ENCODE data around the gene OLIG2.

Gene OLIG2

GRCh38 chr21:33011462-33011861 lies 14.3 kb upstream of the OLIG2 start:
- Histone ChIP-seq H3K9me3 (ENCODE audit: insufficient read depth, low read length) (no peaks in the 10 kb centered on the region), H3K27me3 (ENCODE audit: insufficient read depth, insufficient read length) (peaks cover 4% of the 10 kb centered on the region), H3K36me3 (ENCODE audit: insufficient read depth, insufficient read length, low read length) (no peaks in the 10 kb centered on the region), H3K9ac (ENCODE audit: insufficient read length, low read depth) (no peak overlapping the region), H3K4me3 (ENCODE audit: insufficient read length, low read depth) (no peak overlapping the region), H3K4me1 (ENCODE audit: insufficient read depth, insufficient read length) (peaks cover 2% of the 10 kb centered on the region)
- TF ChIP-seq YY1 (IDR thresholded peaks at IDR 0.05; ENCODE audit: insufficient read depth, insufficient read length), result no peak
- no peak for TF ChIP-seq ZNF274 (IDR thresholded peaks at IDR 0.05; ENCODE audit: low read depth, low read length)
- TF ChIP-seq SUZ12 (IDR thresholded peaks at IDR 0.05; ENCODE audit: extremely low read depth, insufficient read depth, insufficient read length), result no peak
- no peak for DNase-seq (ENCODE audit: low read depth, low spot score)

GRCh38 chr21:33013626-33014025 lies 12.1 kb upstream of the OLIG2 start:
- H3K36me3 ChIP-seq (ENCODE audit: insufficient read depth, insufficient read length, low read length), result no peaks in the 10 kb centered on the region
- H3K27me3 ChIP-seq (ENCODE audit: insufficient read depth, insufficient read length), result peaks cover 25% of the 10 kb centered on the region
- no peak for DNase-seq (ENCODE audit: low read depth, low spot score)
- H3K4me1 ChIP-seq (ENCODE audit: insufficient read depth, insufficient read length), result peaks cover 2% of the 10 kb centered on the region
- no peak for TF ChIP-seq ZNF274 (IDR thresholded peaks at IDR 0.05; ENCODE audit: low read depth, low read length)
- TF ChIP-seq YY1 (IDR thresholded peaks at IDR 0.05; ENCODE audit: insufficient read depth, insufficient read length), result no peak
- no peak for TF ChIP-seq SUZ12 (IDR thresholded peaks at IDR 0.05; ENCODE audit: extremely low read depth, insufficient read depth, insufficient read length)
- no peak overlapping the region for H3K9ac ChIP-seq (ENCODE audit: insufficient read length, low read depth)
- H3K4me3 ChIP-seq (ENCODE audit: insufficient read length, low read depth), result no peak overlapping the region
- no peaks in the 10 kb centered on the region for H3K9me3 ChIP-seq (ENCODE audit: insufficient read depth, low read length)

GRCh38 chr21:33014331-33014730 lies 11.4 kb upstream of the OLIG2 start:
- no peak overlapping the region for H3K4me3 ChIP-seq (ENCODE audit: insufficient read length, low read depth)
- no peaks in the 10 kb centered on the region for H3K36me3 ChIP-seq (ENCODE audit: insufficient read depth, insufficient read length, low read length)
- H3K27me3 ChIP-seq (ENCODE audit: insufficient read depth, insufficient read length), result peaks cover 32% of the 10 kb centered on the region
- no peak overlapping the region for H3K9ac ChIP-seq (ENCODE audit: insufficient read length, low read depth)
- no peaks in the 10 kb centered on the region for H3K4me1 ChIP-seq (ENCODE audit: insufficient read depth, insufficient read length)
- DNase-seq (ENCODE audit: low read depth, low spot score), result no peak
- H3K9me3 ChIP-seq (ENCODE audit: insufficient read depth, low read length), result no peaks in the 10 kb centered on the region
- TF ChIP-seq YY1 (IDR thresholded peaks at IDR 0.05; ENCODE audit: insufficient read depth, insufficient read length), result no peak
- TF ChIP-seq SUZ12 (IDR thresholded peaks at IDR 0.05; ENCODE audit: extremely low read depth, insufficient read depth, insufficient read length), result no peak
- TF ChIP-seq ZNF274 (IDR thresholded peaks at IDR 0.05; ENCODE audit: low read depth, low read length), result no peak

GRCh38 chr21:33015096-33015495 lies 10.6 kb upstream of the OLIG2 start:
- H3K27me3 ChIP-seq (ENCODE audit: insufficient read depth, insufficient read length), result peaks cover 39% of the 10 kb centered on the region
- no peak overlapping the region for H3K9ac ChIP-seq (ENCODE audit: insufficient read length, low read depth)
- no peak for DNase-seq (ENCODE audit: low read depth, low spot score)
- no peak for TF ChIP-seq SUZ12 (IDR thresholded peaks at IDR 0.05; ENCODE audit: extremely low read depth, insufficient read depth, insufficient read length)
- TF ChIP-seq ZNF274 (IDR thresholded peaks at IDR 0.05; ENCODE audit: low read depth, low read length), result no peak
- TF ChIP-seq YY1 (IDR thresholded peaks at IDR 0.05; ENCODE audit: insufficient read depth, insufficient read length), result no peak
- no peaks in the 10 kb centered on the region for H3K4me1 ChIP-seq (ENCODE audit: insufficient read depth, insufficient read length)
- H3K9me3 ChIP-seq (ENCODE audit: insufficient read depth, low read length), result no peaks in the 10 kb centered on the region
- no peak overlapping the region for H3K4me3 ChIP-seq (ENCODE audit: insufficient read length, low read depth)
- H3K36me3 ChIP-seq (ENCODE audit: insufficient read depth, insufficient read length, low read length), result no peaks in the 10 kb centered on the region

- DNase-seq (ENCODE audit: low read depth, low spot score), result no peak
- Histone ChIP-seq H3K4me3 (ENCODE audit: insufficient read length, low read depth) (no peak overlapping the region), H3K9ac (ENCODE audit: insufficient read length, low read depth) (no peak overlapping the region), H3K36me3 (ENCODE audit: insufficient read depth, insufficient read length, low read length) (no peaks in the 10 kb centered on the region), H3K27me3 (ENCODE audit: insufficient read depth, insufficient read length) (peaks cover 46% of the 10 kb centered on the region), H3K9me3 (ENCODE audit: insufficient read depth, low read length) (no peaks in the 10 kb centered on the region), H3K4me1 (ENCODE audit: insufficient read depth, insufficient read length) (no peaks in the 10 kb centered on the region)
- TF ChIP-seq YY1 (IDR thresholded peaks at IDR 0.05; ENCODE audit: insufficient read depth, insufficient read length) (no peak), SUZ12 (IDR thresholded peaks at IDR 0.05; ENCODE audit: extremely low read depth, insufficient read depth, insufficient read length) (no peak), ZNF274 (IDR thresholded peaks at IDR 0.05; ENCODE audit: low read depth, low read length) (no peak)
Measured at GRCh38 chr21:33015756-33016155, 10.0 kb upstream of the OLIG2 start.

GRCh38 chr21:33018707-33019465 lies 6.8 kb upstream of the OLIG2 start:
- Histone ChIP-seq H3K4me3 (ENCODE audit: insufficient read length, low read depth) (no peak overlapping the region), H3K36me3 (ENCODE audit: insufficient read depth, insufficient read length, low read length) (no peaks in the 10 kb centered on the region), H3K9ac (ENCODE audit: insufficient read length, low read depth) (no peak overlapping the region), H3K9me3 (ENCODE audit: insufficient read depth, low read length) (no peaks in the 10 kb centered on the region), H3K27me3 (ENCODE audit: insufficient read depth, insufficient read length) (peaks cover 77% of the 10 kb centered on the region), H3K4me1 (ENCODE audit: insufficient read depth, insufficient read length) (peaks cover 10% of the 10 kb centered on the region)
- TF ChIP-seq ZNF274 (IDR thresholded peaks at IDR 0.05; ENCODE audit: low read depth, low read length), result no peak
- TF ChIP-seq YY1 (IDR thresholded peaks at IDR 0.05; ENCODE audit: insufficient read depth, insufficient read length), result no peak
- no peak for TF ChIP-seq SUZ12 (IDR thresholded peaks at IDR 0.05; ENCODE audit: extremely low read depth, insufficient read depth, insufficient read length)
- no peak for DNase-seq (ENCODE audit: low read depth, low spot score)

- H3K27me3 ChIP-seq (ENCODE audit: insufficient read depth, insufficient read length), result peaks cover 83% of the 10 kb centered on the region
- peaks cover 13% of the 10 kb centered on the region for H3K4me1 ChIP-seq (ENCODE audit: insufficient read depth, insufficient read length)
- TF ChIP-seq YY1 (IDR thresholded peaks at IDR 0.05; ENCODE audit: insufficient read depth, insufficient read length) (no peak), ZNF274 (IDR thresholded peaks at IDR 0.05; ENCODE audit: low read depth, low read length) (no peak), SUZ12 (IDR thresholded peaks at IDR 0.05; ENCODE audit: extremely low read depth, insufficient read depth, insufficient read length) (no peak)
- H3K36me3 ChIP-seq (ENCODE audit: insufficient read depth, insufficient read length, low read length), result no peaks in the 10 kb centered on the region
- peak overlapping the region; percentile 41 for H3K4me3 ChIP-seq (ENCODE audit: insufficient read length, low read depth)
- no peak for DNase-seq (ENCODE audit: low read depth, low spot score)
- H3K9me3 ChIP-seq (ENCODE audit: insufficient read depth, low read length), result no peaks in the 10 kb centered on the region
- peak overlapping the region; percentile 54 for H3K9ac ChIP-seq (ENCODE audit: insufficient read length, low read depth)
Measured at GRCh38 chr21:33019516-33019884, 6.2 kb upstream of the OLIG2 start.

All from NT2/D1 (cell line).